ENCODE data around the gene RPS27L. TPM values are rescaled to one million over a fixed set of nuclear protein-coding genes. Genes with fewer than 3 reads are reported as not detected.
A peak's percentile ranks its signal among the peaks of the same experiment; 100 is the strongest.

RPS27L gene
- total RNA-seq: 118 TPM

DNA sequence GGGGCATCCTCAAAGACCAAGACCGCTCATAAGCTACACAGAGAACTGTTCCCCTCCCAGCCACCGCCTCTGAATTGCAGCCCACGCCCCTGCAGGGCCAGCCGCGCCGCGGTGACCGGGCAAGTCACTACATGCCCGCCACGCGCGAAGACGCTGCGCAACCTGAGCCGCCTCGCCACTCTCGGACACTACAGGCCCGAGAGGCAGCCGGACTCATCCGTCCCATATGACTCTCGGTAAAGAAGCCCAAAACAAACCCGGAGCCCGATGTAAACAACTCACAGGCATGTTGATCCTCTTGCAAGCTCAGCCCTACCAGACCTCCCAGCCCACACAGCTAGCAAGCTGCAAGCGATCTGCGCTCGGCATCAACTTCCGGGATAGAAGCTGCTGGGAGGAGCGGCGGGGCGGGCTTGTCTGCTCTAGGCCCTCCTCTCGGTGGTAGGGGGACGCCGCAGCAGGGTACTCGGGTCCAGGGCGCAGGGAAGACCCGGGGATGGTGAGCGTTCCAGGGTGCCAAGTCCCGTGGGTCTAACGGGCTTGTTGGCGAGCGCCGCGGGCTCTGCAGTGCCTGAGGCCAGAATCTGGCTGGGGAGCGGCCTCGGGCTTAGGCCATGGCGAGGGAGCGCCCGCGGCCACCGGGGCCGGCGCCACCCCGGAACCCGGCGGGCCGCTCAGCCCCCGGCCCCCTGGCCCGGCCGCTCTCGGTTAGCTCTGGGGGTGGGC is at the start of gene RPS27L:
RPS27L (minus strand) TSS at position 360 of the 726 bp plus-strand sequence; CDS start at position 288, 72 bp downstream.
- intact Hi-C loops (cut with DNase I): loop anchor here (5.0 kb wide), 1 partner anchor 230 kb away; no protein-coding TSS in a partner anchor
- peak; percentile 98 for ATAC-seq
- DNase-seq (ENCODE audit: low spot score): peak; percentile 94

DNA sequence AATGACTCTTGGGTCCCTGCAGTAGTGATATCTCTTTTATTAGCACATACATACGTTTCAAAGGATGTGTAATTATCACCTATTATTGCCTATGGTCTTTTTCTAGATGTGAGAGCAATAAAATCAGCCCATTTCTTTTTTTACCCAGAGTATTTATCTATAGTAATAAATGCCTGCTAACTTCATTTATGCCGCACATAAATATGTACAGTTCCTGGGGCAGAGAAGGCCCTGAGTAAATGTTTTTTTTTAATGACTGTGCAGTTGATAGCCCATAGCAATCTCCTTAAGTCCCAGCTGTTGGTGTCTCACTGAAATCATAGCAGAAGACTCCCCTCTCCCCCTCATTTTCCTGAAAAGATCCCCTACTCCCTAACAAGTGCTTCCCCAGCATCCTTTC is 48.8 kb upstream of the RPS27L start:
- ATAC-seq (no peak), DNase-seq (ENCODE audit: low spot score) (no peak)
- intact Hi-C loops (cut with DNase I): no loop called here

DNA sequence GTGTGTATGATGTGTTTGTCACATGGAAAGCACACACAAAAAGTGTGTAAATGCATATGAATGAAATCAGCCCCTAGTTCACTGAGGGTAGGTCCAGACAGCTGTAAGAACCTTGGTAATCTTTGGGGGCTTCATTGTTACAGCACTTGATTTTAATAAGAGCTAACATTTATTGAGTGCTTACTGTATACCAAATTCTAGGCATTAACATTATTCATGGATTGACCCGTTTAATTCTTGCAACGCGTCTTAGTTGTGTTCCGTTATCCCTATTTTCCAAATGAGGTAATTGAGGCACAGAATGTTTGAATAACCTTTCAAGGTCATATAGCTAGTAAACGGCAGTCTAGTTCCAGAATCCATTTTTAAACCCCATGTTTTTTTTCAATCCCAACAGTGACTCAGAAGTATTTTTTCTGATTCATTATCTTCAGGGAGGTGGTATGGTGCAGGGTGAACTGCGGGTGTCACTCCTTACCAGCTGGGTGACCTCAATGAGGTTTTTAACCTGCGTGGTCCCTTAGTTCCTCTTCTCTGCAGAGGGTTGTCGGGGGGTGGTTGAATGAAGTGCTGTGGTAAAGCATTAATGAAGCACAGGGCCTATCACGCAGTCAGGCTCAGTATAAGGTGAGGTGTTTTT is 46.3 kb upstream of the RPS27L start:
- intact Hi-C loops (cut with DNase I): no loop called here
- DNase-seq (ENCODE audit: low spot score) (no peak), ATAC-seq (no peak)

DNA sequence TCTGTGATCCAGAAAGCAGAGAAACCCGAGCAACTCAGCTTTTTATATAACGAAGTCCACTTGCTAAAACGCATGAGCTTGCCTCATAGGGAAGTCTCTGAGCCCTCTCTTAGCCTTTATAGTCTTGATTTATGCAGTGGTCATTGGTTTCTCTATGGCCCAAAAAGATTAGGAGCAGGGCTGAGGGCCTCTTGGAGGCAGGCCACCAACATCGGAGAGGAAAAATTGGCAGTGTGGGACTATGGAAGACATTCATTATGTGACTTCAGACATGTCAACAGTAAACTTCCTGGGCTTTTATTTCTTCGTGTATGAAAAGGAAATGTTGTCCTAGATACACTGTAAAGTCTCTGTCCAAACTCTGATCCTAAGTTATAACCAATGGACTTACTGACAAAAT is 45.6 kb upstream of the RPS27L start:
- ATAC-seq (no peak), DNase-seq (ENCODE audit: low spot score) (no peak)
- intact Hi-C loops (cut with DNase I): no loop called here

DNA sequence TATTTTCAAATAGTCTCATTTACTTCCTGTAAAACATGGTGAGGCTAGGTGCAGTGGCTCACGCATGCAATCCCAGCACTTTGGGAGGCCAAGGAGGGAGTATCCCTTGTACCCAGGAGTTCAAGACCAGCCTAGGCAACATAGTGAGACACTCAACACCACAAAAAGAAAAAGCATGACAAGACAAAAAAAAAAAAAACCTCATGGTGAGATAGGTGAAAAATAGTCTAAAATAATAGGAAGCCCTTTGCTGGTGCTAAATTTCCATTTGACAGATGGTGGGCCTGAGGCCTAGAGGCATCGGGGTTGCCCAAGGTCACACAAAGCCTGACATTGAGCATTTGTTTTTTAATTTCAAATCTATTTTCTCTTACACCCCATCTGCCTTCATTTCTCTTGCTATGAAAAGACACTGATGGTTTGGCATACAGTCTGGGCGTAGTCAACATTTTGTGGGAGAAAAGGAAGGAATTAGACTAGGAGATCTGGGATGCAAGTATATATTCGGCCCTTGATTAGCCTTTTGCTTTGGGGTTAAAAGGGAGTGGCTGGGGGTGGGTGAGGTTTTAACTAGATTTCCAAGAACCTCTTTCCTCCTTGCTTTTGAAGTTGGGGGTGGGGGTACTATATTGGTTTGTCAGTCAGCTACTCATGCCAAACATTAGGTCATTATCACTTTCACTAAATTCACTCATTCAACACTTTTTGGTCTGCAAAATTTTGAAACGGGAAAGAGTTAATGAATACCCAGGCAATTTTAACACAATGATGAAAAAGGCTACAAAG is 43.4 kb upstream of the RPS27L start:
- intact Hi-C loops (cut with DNase I): no loop called here
- no peak for DNase-seq (ENCODE audit: low spot score)
- ATAC-seq: no peak

DNA sequence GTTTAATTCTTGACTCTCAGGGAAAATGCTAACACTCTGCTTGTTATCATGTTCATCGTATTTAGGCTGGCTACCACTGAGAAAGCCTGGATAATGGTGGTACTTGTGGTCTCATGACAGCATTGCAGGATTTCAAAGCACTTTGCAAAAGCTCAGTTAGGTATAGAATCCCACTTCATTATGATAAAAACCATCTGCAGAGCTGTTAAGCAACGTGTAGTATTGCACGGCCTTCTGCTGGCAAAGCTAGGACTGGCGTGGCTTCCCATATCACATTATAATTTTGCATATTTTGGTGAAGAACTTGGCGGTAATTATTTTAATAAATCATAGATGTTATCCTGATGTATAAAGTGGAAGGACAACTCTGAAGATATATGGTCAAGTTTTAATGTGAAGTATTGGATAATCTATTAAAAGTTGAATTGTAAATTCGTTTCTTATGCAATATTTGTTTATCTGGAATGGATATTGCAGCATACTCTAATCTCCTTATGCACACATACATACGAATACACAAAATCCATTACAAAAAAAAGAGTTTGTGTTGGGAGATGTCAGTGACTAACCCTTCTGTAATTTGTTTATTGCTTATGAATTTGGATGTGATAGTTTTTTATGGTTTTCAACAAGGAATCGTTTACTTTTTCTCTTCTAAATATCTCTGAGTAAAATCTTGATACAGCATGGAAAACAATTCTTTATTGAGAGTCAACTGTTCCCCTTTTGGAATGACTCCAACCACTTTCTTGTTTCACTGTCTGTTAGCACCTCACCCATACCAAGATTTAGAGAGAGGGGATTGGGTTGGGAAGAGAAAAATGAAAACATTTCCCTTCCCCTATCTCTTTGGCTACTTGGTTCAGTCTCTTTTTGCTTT is 41.3 kb upstream of the RPS27L start:
- ATAC-seq: no peak
- DNase-seq (ENCODE audit: low spot score): no peak
- intact Hi-C loops (cut with DNase I): no loop called here

DNA sequence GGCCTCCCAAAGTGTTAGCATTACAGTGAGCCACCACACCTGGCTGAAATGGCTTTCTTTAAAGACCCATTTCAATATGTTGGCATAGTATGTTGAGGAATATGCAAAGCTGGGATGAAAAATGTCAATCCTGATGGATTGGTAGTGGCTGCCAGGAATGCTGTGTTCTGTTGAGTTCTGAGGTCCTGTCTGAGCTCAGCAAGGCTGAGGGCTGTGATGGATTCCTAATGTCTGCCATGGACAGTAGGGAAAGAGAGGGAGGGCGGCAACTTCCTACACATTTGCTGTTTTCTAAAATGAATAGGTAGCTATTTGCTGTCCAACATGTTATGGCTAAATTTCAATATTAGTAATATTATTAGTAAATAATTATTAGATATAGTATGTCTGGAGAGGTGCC is 40.3 kb upstream of the RPS27L start:
- ATAC-seq (no peak), DNase-seq (ENCODE audit: low spot score) (no peak)
- intact Hi-C loops (cut with DNase I): no loop called here

DNA sequence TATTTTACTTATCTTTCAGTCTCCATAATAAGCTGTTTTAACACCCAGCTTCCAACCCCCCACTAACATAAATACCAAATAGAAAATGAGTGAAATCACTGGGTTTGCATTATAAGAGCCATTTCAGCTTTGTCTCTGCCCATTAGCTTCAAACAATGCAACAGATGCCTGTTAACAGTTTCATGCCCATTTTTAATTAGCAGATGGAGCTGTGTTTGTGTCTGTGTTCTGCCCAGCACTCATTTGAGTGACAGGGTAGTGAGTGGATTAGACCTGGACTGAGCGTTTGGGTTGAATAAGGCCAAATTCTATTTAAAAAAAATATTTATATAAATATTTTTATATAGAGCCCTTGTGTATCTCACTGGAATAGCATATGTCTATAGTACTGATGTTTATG is 39.6 kb upstream of the RPS27L start:
- DNase-seq (ENCODE audit: low spot score) (no peak), ATAC-seq (no peak)
- intact Hi-C loops (cut with DNase I): no loop called here

DNA sequence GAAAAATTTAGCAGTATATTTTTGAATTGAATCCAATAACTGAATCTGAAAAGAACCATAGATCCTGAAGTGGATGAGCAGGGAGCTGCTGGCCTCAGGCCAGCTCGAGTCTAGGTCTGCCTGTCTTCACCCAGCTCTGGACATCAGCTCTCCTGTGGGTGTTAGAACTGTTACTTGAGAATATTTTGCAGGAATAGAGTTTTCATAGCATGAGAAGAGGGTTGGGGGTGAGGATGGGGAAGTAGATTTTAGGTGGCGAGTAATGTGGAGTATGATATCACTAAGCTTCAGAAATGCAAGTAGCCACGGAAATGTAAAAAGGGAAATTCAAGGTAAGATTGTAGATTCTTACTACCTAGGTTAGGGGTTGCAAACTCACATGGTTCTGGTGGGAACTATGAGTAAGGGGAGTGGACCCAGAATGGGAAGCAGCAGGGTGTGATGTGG is 38.3 kb upstream of the RPS27L start:
- no peak for DNase-seq (ENCODE audit: low spot score)
- intact Hi-C loops (cut with DNase I): no loop called here
- peak; percentile 22 for ATAC-seq

DNA sequence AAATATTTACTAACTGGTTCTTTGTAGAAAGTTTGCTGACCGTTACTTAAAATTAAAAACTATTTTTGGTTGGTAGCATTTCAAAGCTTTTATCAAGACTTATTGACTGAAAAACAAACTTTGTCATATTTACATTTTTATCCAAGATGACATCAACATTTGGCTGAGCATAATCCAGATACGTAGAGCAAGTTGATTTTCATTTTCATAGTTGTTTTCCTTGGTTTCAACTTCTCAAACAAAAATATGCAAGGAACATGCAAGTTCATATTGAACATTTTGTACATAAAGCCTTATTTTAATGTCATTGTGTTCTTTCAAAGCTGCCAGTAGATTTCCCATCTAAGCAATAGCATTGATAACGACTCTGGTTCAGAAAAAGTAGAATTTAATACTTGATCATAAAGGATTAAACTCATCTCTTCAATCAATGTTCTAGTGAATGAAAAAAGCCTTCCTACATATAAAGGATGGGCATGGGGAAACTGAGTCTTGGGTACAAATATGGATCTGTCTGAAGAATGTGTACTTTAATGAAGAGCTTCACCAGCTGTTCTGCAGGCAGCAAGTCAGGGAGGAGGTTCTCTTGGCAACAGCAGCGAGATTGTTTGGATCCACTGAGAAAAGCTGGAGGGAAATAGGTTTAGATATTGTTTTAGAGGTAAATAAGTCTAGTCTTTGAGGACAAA is 37.7 kb upstream of the RPS27L start:
- ATAC-seq: peak; percentile 31
- intact Hi-C loops (cut with DNase I): no loop called here
- no peak for DNase-seq (ENCODE audit: low spot score)

DNA sequence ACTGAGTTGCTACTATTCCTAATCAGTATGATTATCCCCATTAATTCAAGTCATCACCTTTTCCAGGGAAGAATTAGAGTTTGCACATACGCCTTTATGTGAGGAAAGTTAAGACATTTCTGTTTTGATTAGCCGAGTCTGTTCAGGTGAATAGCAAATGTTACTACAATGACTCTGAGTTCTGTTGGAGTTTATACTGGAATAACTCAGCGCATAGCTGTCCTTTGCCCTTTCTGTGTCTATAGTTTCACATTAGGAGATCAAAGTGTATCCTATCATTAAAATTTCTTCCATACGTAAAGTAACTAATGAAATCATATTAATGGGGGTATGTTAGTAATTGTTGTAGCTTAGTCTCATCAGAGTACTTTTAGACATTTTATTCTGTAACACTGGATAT is 37.0 kb upstream of the RPS27L start:
- intact Hi-C loops (cut with DNase I): no loop called here
- ATAC-seq (no peak), DNase-seq (ENCODE audit: low spot score) (no peak)

DNA sequence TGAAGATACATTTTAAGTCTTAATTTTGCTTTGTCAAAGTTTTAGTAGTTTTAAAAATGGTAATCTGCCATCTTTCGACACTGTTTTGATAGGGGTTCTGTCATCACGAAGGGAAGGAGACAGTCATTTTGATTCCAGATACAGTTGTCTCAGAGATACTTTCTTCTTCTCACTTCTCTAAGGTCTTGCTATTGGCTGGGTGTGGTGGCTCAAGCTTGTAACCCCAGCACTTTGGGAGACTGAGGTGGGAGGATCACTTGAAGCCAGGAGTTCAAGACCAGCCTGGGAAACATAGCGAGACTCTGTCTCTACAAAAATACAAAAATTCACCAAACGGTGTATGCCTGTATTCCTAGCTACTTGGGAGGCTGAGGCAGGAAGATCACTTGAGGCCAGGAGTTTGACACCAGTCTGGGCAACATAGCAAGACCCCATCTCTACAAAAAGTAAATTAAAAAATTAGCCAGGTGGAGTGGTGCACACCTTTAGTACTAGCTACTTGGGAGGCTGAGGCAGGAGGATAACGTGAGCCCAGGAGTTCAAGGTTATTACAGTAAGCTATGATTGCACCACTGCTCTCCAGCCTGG is 35.4 kb upstream of the RPS27L start:
- ATAC-seq (no peak), DNase-seq (ENCODE audit: low spot score) (no peak)
- intact Hi-C loops (cut with DNase I): no loop called here

DNA sequence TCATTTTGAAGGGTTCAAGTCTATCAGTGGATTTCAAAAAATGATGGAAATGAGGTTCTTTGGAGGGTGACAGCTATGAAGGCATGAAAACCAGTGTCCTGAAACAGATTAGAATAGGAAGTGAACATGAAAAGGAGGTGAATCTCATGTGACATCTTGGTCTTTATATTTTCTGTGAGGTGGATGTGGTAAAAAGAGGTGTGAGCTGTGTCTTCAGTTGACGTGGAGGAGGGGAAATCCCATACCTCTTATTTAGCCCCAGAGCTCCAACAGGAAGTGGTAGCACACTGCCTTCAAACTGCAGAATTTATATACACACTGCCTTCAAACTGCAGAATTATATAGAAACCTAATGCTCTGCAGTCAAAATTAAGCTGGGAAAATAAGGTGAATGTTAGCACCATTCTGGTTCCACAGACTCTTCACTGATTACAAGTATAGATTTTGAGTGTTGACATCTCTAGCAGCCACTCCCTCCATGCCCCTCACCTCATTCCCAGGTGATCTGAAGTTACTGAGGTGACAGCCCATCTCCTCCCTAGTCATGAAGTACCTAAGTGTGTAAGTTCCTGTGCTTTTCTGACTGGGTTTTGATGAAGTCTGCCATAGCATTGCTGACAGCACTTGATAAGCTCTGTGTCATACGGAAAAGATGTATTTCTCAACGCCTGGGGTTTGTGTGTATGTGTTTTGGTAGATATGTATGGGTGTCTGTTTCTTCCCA is 34.8 kb upstream of the RPS27L start:
- intact Hi-C loops (cut with DNase I): no loop called here
- ATAC-seq: no peak

DNA sequence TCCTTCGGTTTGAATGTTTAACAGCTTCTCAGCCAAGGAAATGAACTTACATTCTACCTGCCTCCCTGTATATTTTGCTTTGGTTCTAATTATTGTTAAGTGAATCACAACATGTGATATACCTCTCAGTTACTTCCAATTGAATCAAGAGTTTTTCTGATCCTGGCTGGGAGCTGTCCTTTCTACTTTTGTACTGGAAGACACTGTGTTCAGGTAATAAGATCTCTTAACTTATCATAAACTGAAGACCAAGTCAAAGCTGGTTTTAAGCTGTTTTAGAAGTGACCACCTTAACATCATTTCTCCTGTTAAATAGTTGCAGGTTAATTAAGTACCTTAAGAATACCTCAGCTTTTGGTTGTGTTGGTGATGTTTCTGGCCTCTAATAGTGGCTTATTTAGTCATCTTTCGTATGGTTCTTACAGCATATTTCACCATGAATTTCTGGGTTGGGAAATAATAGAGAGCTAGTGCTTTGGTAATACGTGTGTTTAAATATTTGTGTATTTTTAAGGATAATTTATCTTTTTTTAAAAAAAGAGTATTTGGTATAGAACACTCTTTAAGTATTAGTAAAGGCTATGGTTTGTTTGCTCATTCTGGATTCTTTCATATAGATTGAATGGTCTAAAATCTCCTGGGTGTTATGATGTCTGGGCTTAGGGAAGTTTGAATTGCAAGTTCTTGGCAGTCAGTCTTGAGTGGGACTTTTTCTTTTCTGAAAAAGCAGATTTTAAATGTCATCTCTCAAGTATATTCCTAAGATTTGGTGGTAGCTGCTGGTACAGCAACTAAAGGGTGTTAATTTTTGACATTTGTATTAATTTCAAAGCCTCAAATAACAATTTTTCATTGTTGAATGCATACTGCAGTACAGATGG is 33.7 kb upstream of the RPS27L start:
- no peak for DNase-seq (ENCODE audit: low spot score)
- ATAC-seq: no peak
- intact Hi-C loops (cut with DNase I): no loop called here

More for the DNA sequence above, 34.8 kb upstream of the RPS27L start:
- DNase-seq (ENCODE audit: low spot score): no peak

DNA sequence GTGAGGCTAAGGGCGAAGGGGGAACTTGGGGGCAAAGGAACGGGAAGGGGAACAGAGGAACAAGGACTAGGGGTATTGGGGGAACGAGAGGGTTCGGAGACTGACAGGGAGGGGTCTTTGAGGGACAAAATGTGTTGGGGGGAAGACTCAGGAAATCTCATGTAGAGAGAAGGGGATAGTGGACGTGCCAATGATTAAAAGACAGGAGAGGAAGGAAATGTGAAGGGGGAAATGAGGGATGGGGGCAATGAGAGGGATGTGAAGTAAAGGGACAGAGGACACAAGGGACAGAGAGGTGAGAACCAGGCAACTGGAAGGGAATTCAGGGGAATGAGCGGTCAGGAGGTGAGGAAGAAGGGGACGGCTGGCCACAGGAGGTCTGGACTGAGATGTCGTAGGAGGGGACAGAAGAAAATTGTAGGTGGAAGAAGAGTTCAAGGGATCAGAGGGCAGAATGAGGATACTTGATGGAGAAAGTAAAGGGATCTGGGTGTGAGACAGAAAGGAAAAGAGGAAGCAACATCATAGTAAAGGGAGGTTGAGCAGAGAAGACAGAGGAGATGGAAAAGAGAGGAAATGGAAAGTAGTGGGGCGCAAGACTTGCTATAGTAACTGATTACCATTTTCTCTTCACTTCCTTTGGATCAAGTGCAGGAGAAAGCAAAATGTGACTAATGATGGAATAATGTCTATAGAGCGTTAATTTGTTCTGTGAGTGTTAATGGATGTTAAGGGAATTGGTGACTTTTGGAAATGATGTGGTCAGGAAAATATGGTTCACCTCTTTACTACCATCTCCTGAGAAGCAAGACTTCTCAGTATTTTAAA is 32.9 kb upstream of the RPS27L start:
- ATAC-seq (no peak), DNase-seq (ENCODE audit: low spot score) (no peak)
- intact Hi-C loops (cut with DNase I): no loop called here
